IMR-90 (cell line): Measurements from ENCODE around the gene BAIAP2L1. TPM values are rescaled to one million over a fixed set of nuclear protein-coding genes. Genes with fewer than 3 reads are reported as not detected.
"Not testable (repeated sequence)": the region's sequence is repeated elsewhere in the genome, so short reads cannot be mapped to it uniquely, and the experiment has no call there.

Source experiments
- ATAC-seq: fragments of 200-7000 bp; cut with Tn5 transposase; 2 replicates; pipeline ENCODE4 v1.9.1; 2020; ENCODE audit warnings: low read depth, mild to moderate bottlenecking, moderate library complexity
- BruUV-seq: library from RNA; stranded (reverse); fragments of 400-500 nt; replicated peaks from 2 replicates; lab custom pipeline; 2021; lab: Mats Ljungman, UMichigan
- CTCF ChIA-PET: fragments of 300-600 bp; formaldehyde crosslinking; extraction: SDS; loops from one replicate; lab custom pipeline; 2021; ENCODE audit warnings: antibody characterized with exemption; lab: Yijun Ruan, JAX
- POLR2A ChIA-PET: fragments of 300-600 bp; sonication (Branson Sonifier 250); formaldehyde crosslinking; loops from one replicate; lab custom pipeline; 2022; ENCODE audit warnings: antibody characterized with exemption; ENCODE audit not compliant: unreplicated experiment; lab: Charles Lee
- DNase-seq: peaks from one replicate; pipeline ENCODE4 v3.0.0; 2013
- H2AFZ ChIP-seq: replicated peaks from 2 replicates; pipeline ENCODE3; 2013; ENCODE audit warnings: low read length, mild to moderate bottlenecking; ENCODE audit not compliant: poor library complexity
- H2AK5ac ChIP-seq: 2 replicates; pipeline ENCODE4 v1.6.1; 2013; ENCODE audit warnings: low read depth, low read length, inconsistent platforms
- H2AK9ac ChIP-seq: replicated peaks from 2 replicates; pipeline ENCODE3; 2013; ENCODE audit warnings: mild to moderate bottlenecking, low read depth, low read length, moderate library complexity; ENCODE audit not compliant: poor library complexity
- H2BK120ac ChIP-seq: 2 replicates; pipeline ENCODE4 v1.6.1; 2013; ENCODE audit warnings: low read depth, low read length, inconsistent platforms
- H2BK15ac ChIP-seq: 3 replicates; pipeline ENCODE4 v1.6.1; 2013; ENCODE audit warnings: low read depth, low read length, inconsistent platforms
- H2BK20ac ChIP-seq: 2 replicates; pipeline ENCODE4 v1.6.1; 2013; ENCODE audit warnings: low read depth, mild to moderate bottlenecking, inconsistent platforms, low read length, moderate library complexity
- H2BK5ac ChIP-seq: 2 replicates; pipeline ENCODE4 v1.6.1; 2013; ENCODE audit warnings: mild to moderate bottlenecking, low read depth, low read length, inconsistent platforms; ENCODE audit not compliant: poor library complexity, severe bottlenecking
- H3K14ac ChIP-seq: replicated peaks from 2 replicates; pipeline ENCODE4 v1.6.1; 2013; ENCODE audit warnings: low read depth, low read length, inconsistent platforms
- H3K18ac ChIP-seq: 2 replicates; pipeline ENCODE4 v1.6.1; 2013; ENCODE audit warnings: low read depth, low read length, control low read depth
- H3K23ac ChIP-seq: 2 replicates; pipeline ENCODE4 v1.6.1; 2013; ENCODE audit warnings: low read depth, low read length, inconsistent platforms
- H3K27ac ChIP-seq: 2 replicates; pipeline ENCODE4 v1.5.1; 2013; ENCODE audit warnings: mild to moderate bottlenecking, control low read depth, low read length; ENCODE audit not compliant: insufficient read depth
- H3K27me3 ChIP-seq: 2 replicates; pipeline ENCODE4 v1.6.1; 2013; ENCODE audit warnings: low read length; ENCODE audit not compliant: control insufficient read depth, insufficient read depth
- H3K36me3 ChIP-seq: 2 replicates; pipeline ENCODE4 v1.6.1; 2013; ENCODE audit warnings: low read length, mixed read lengths; ENCODE audit not compliant: control insufficient read depth, insufficient read depth
- H3K4ac ChIP-seq: 2 replicates; pipeline ENCODE4 v1.6.1; 2013; ENCODE audit warnings: low read depth, low read length, inconsistent platforms
- H3K4me1 ChIP-seq: 2 replicates; pipeline ENCODE4 v1.6.1; 2013; ENCODE audit warnings: low read length, mixed read lengths; ENCODE audit not compliant: control insufficient read depth, insufficient read depth
- H3K4me2 ChIP-seq: 2 replicates; pipeline ENCODE4 v1.6.1; 2013; ENCODE audit warnings: low read depth, mild to moderate bottlenecking, control low read depth, low read length, moderate library complexity
- H3K4me3 ChIP-seq: 2 replicates; pipeline ENCODE4 v1.5.1; 2013; ENCODE audit warnings: low read depth, mild to moderate bottlenecking, control low read depth, low read length, moderate library complexity; ENCODE audit not compliant: insufficient read depth
- H3K56ac ChIP-seq: 2 replicates; pipeline ENCODE4 v1.6.1; 2013; ENCODE audit warnings: low read length, inconsistent platforms; ENCODE audit not compliant: insufficient read depth; ENCODE audit errors: extremely low read depth
- H3K79me1 ChIP-seq, 2 experiments: 2 replicates each; pipeline ENCODE4 v1.6.1; 2013; ENCODE audit warnings: low read length in 2 of 2, inconsistent platforms in 1 of 2, low read depth in 1 of 2
- H3K9ac ChIP-seq: 2 replicates; pipeline ENCODE4 v1.6.1; 2013; ENCODE audit warnings: low read depth, low read length, control low read depth
- H3K9me1 ChIP-seq: 2 replicates; pipeline ENCODE4 v1.6.1; 2013; ENCODE audit warnings: low read length, inconsistent platforms; ENCODE audit not compliant: insufficient read depth
- H3K9me3 ChIP-seq: 2 replicates; pipeline ENCODE4 v1.6.1; 2013; ENCODE audit warnings: low read length; ENCODE audit not compliant: control insufficient read depth, insufficient read depth
- H4K20me1 ChIP-seq: 2 replicates; pipeline ENCODE4 v1.6.1; 2013; ENCODE audit warnings: low read length, inconsistent platforms; ENCODE audit not compliant: insufficient read depth
- H4K5ac ChIP-seq: 2 replicates; pipeline ENCODE4 v1.6.1; 2013; ENCODE audit warnings: mild to moderate bottlenecking, low read depth, low read length, control low read depth
- H4K8ac ChIP-seq, 2 experiments: 2 replicates each; pipeline ENCODE4 v1.6.1; 2013; ENCODE audit warnings: low read depth in 2 of 2, low read length in 2 of 2, control low read depth in 1 of 2, inconsistent platforms in 1 of 2
- H4K91ac ChIP-seq: 2 replicates; pipeline ENCODE4 v1.6.1; 2013; ENCODE audit warnings: low read depth, low read length, inconsistent platforms; ENCODE audit not compliant: insufficient read depth
- BHLHE40 ChIP-seq: fragments of 150-350 bp; IDR thresholded peaks from 2 replicates; pipeline ENCODE4 v1.6.1; 2016; ENCODE audit warnings: mild to moderate bottlenecking, low read depth, low read length
- CEBPB ChIP-seq: IDR thresholded peaks from 2 replicates; pipeline ENCODE4 v1.6.1; 2012; ENCODE audit warnings: low read depth, low read length, improper control_type of control experiment
- CTCF ChIP-seq: conservative IDR thresholded peaks from 2 replicates; pipeline ENCODE4 v1.5.1; 2012; ENCODE audit warnings: mild to moderate bottlenecking, low read depth, low read length, improper control_type of control experiment
- FOS ChIP-seq: fragments of 150-350 bp; IDR thresholded peaks from 2 replicates; pipeline ENCODE4 v1.6.1; 2016; ENCODE audit warnings: low read depth, low read length
- MAFK ChIP-seq: IDR thresholded peaks from 2 replicates; pipeline ENCODE4 v1.6.1; 2012; ENCODE audit warnings: low read depth, low read length, improper control_type of control experiment
- RCOR1 ChIP-seq: IDR thresholded peaks from 2 replicates; pipeline ENCODE4 v1.6.1; 2012; ENCODE audit warnings: mild to moderate bottlenecking, low read length, improper control_type of control experiment; ENCODE audit not compliant: insufficient replicate concordance
- RFX5 ChIP-seq: IDR thresholded peaks from 2 replicates; pipeline ENCODE4 v1.8.0; 2012; ENCODE audit warnings: low read depth, mild to moderate bottlenecking, low read length, moderate library complexity
- WGBS, 2 experiments: methylation state at CpG; one replicate each; pipeline versions ENCODE4 v1.1.5 to v1.1.7; 2013; ENCODE audit warnings: missing lambda C conversion rate in 2 of 2; ENCODE audit not compliant: insufficient read length in 1 of 2; ENCODE audit errors: extremely low coverage in 2 of 2; 5-methylcytosine and 5-hydroxymethylcytosine counted together
- dilution Hi-C: fragments of 300-500 bp; cut with HindIII; formaldehyde crosslinking; loops from one replicate; pipeline ENCODE4 v1.14.3; 2018; ENCODE audit warnings: low sequenced_read_pairs; ENCODE audit not compliant: unreplicated experiment
- in situ Hi-C: fragments of 300-500 bp; cut with MboI; formaldehyde crosslinking; loops from 3 replicates; pipeline ENCODE4 v1.14.3; 2019; ENCODE audit warnings: low sequenced_read_pairs, inconsistent platforms, mixed read lengths
- intact Hi-C: fragments of 100-400 bp; cut with micrococcal nuclease; formaldehyde crosslinking; loops from 2 replicates; pipeline ENCODE4 v1.10.0; 2022
- polyA plus RNA-seq, 3 experiments: library from polyadenylated mRNA; depleted of rRNA; stranded (reverse); fragments of >200 nt; gene quantifications; 2 replicates each; pipeline ENCODE4 v1.2.3, GENCODE V29; 2012; ENCODE audit warnings: low replicate concordance in 1 of 3
- total RNA-seq: library from RNA; depleted of rRNA; stranded (reverse); fragments of >200 nt; gene quantifications from 2 replicates; pipeline ENCODE4 v1.2.3, GENCODE V29; 2012

The BAIAP2L1 gene
- total and polyA plus RNA-seq, 2 of the 4 experiments (the other 2 are of a cell fraction), result 2.2 to 6.0 TPM

GRCh38 chr7:98409843-98410242, 9.0 kb upstream of the BAIAP2L1 start:
- Histone ChIP-seq H3K4me2 (no peak overlapping the region), H3K18ac (no peak overlapping the region), H4K20me1 (no peaks in the 10 kb centered on the region), H3K4me3 (no peak overlapping the region), H3K4me1 (no peaks in the 10 kb centered on the region), H3K27ac (no peak overlapping the region), H2BK20ac (no peak overlapping the region), H2BK5ac (no peak overlapping the region), H3K14ac (no peak overlapping the region), H3K9me1 (no peaks in the 10 kb centered on the region), H3K9ac (no peak overlapping the region), H3K23ac (no peak overlapping the region), H2AFZ (no peak overlapping the region), H2AK9ac (no peak overlapping the region), H3K36me3 (no peaks in the 10 kb centered on the region), H2BK120ac (no peak overlapping the region), H4K5ac (no peak overlapping the region), H3K4ac (no peak overlapping the region), H3K56ac (no peak overlapping the region), H3K79me1 (no peaks in the 10 kb centered on the region), H2BK15ac (no peak overlapping the region), H2AK5ac (no peak overlapping the region), H3K9me3 (no peaks in the 10 kb centered on the region), H4K8ac (no peak overlapping the region), H3K27me3 (no peaks in the 10 kb centered on the region), H4K91ac (no peak overlapping the region)
- BruUV-seq, result no TSS peak
- DNase-seq (no peak), ATAC-seq (no peak)
- dilution Hi-C loops, result no loop called here
- CTCF ChIA-PET, result interaction anchor here (0.6 to 0.7 kb wide), 3 partner anchors 14 to 80 kb away, joined by 3 to 5 read pairs (median 4); no protein-coding TSS in a partner anchor
- in situ Hi-C loops, result loop anchor here (5.0 kb wide), 1 partner anchor 113 kb away; no protein-coding TSS in a partner anchor
- POLR2A ChIA-PET, result no interaction called here
- no CpG with 5 or more reads among the region's 3 CpGs for WGBS, 2 experiments
- TF ChIP-seq BHLHE40 (no peak), MAFK (no peak), CEBPB (no peak), RCOR1 (no peak), CTCF (no peak), RFX5 (no peak), FOS (no peak)
- intact Hi-C loops, result no loop called here

- WGBS, 2 experiments, result 70% methylated on average over 2 of the region's 7 CpGs; no CpG with 5 or more reads in 1 of the 2 experiments
- BruUV-seq, H2BK20ac ChIP-seq, H3K9ac ChIP-seq, H3K9me3 ChIP-seq, POLR2A ChIA-PET, H2AFZ ChIP-seq, H4K5ac ChIP-seq, ATAC-seq, H4K20me1 ChIP-seq, H3K27me3 ChIP-seq, H4K8ac ChIP-seq, H3K18ac ChIP-seq, H2BK15ac ChIP-seq, H3K56ac ChIP-seq, H3K4ac ChIP-seq, H2AK5ac ChIP-seq, H3K27ac ChIP-seq, H2BK5ac ChIP-seq, H3K9me1 ChIP-seq, CTCF ChIA-PET, H3K4me1 ChIP-seq, dilution Hi-C loops, H3K4me3 ChIP-seq, H3K4me2 ChIP-seq, H3K14ac ChIP-seq, H3K79me1 ChIP-seq, H4K91ac ChIP-seq, H3K23ac ChIP-seq, DNase-seq, H2AK9ac ChIP-seq, H2BK120ac ChIP-seq, intact Hi-C loops, H3K36me3 ChIP-seq: not testable (repeated sequence)
- in situ Hi-C loops, result loop anchor here (5.0 kb wide), 1 partner anchor 111 kb away; no protein-coding TSS in a partner anchor
Measured at GRCh38 chr7:98408146-98408545, 7.3 kb upstream of the BAIAP2L1 start.
